Fibroblast of lung (primary cell): ENCODE data around the gene MCCC1.

Source experiments
- CTCF ChIP-seq, 2 donors: IDR thresholded peaks in 1 of 2; conservative IDR thresholded peaks in 1 of 2; 1 replicate in 1 of 2; 2 replicates in 1 of 2; pipeline ENCODE4 v1.5.1; 2011 to 2012; ENCODE audit warnings: low read length in 2 of 2, control low read depth in 1 of 2, inconsistent platforms in 1 of 2, low read depth in 1 of 2, mild to moderate bottlenecking in 1 of 2
- EZH2 ChIP-seq: IDR thresholded peaks from 2 replicates; pipeline ENCODE4 v1.5.1; 2012; ENCODE audit warnings: low read length, control low read depth, mild to moderate bottlenecking; ENCODE audit errors: missing control alignments

DNA sequence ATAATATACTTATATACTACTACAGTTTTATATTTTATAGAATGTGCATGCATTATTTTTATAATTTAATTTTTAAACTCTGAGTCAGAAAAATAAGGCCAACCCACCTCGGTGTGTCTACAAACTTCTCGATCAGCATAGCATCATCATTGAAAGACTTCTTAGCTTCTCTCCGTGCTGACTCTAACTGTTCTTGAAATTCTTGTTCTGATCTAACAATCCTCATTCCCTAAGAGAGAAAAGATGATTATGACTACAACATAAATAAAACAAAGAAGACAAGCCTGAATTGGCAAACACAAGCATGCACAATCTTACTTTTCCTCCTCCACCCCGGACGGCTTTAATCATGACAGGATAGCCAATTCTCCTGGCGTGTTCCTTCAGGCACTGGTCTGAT is 28.4 kb downstream of the MCCC1 start:
- TF ChIP-seq CTCF (conservative IDR thresholded peaks at IDR 0.05 in 1 of 2, IDR thresholded peaks at IDR 0.05 in 1 of 2; ENCODE audit: low read depth in 1 of 2, low read length in 2 of 2) (no peak), EZH2 (no peak)
